ENCODE data around the gene ZNF827. TPM values are rescaled to one million over a fixed set of nuclear protein-coding genes. Genes with fewer than 3 reads are reported as not detected.

Gene ZNF827
- polyA plus RNA-seq, 4 donors: 27.5 to 37.4 (median 33.0) TPM

- no peak for DNase-seq (ENCODE audit: low read depth in 4 of 4, low spot score in 3 of 4)
These were observed 164.9 kb downstream of the ZNF827 start for GRCh38 chr4:145773581-145774234.

DNA sequence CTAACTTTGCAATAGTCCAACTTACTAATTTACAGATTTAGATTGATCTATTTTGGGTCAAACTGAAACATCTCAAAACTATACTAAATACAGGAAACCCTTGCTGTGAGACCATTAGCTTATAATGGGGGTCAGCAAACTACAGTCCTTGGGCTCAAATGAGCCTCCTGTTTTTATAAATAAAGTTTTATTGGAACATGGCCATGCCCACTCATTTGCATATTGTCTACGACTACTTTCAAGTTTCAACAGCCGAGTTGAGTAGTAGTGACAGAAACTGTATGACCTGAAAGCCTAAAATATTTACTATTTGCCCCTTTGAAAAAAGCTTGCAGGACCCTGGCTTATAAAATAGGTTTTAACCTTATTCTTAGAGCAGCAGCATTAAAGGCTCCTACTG, 166.3 kb downstream of the ZNF827 start:
- no peak for DNase-seq (ENCODE audit: low read depth in 4 of 4, low spot score in 3 of 4)

DNA sequence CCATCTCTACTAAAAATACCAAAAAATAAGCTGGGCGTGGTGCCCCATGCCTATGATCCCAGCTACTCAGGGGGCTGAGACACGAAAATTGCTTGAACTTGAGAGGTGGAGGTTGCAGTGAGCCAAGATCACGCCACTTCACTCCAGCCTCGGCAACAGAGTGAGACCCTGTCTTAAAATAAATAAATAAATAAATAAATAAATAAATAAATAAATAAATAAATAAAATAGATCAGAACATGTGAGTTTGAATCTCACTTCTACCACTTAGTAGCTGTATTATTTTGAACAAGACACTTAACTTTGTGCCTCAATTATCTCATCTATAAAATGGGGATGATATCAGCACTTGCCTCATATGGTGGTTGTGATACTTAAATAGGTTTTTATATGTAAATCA, 168.5 kb downstream of the ZNF827 start:
- DNase-seq (ENCODE audit: low read depth in 4 of 4, low spot score in 3 of 4): no peak

GRCh38 chr4:145769450-145770037, 169.1 kb downstream of the ZNF827 start:
- no peak for DNase-seq (ENCODE audit: low read depth in 4 of 4, low spot score in 3 of 4)

- DNase-seq (ENCODE audit: low read depth in 4 of 4, low spot score in 3 of 4): no peak
These were observed 172.3 kb downstream of the ZNF827 start for GRCh38 chr4:145766273-145766672.

- no peak for DNase-seq (ENCODE audit: low read depth in 4 of 4, low spot score in 3 of 4)
These were observed 175.2 kb downstream of the ZNF827 start for GRCh38 chr4:145763399-145763798.

- DNase-seq (ENCODE audit: low read depth in 4 of 4, low spot score in 3 of 4): no peak
These were observed 175.9 kb downstream of the ZNF827 start for GRCh38 chr4:145762719-145763118.

DNA sequence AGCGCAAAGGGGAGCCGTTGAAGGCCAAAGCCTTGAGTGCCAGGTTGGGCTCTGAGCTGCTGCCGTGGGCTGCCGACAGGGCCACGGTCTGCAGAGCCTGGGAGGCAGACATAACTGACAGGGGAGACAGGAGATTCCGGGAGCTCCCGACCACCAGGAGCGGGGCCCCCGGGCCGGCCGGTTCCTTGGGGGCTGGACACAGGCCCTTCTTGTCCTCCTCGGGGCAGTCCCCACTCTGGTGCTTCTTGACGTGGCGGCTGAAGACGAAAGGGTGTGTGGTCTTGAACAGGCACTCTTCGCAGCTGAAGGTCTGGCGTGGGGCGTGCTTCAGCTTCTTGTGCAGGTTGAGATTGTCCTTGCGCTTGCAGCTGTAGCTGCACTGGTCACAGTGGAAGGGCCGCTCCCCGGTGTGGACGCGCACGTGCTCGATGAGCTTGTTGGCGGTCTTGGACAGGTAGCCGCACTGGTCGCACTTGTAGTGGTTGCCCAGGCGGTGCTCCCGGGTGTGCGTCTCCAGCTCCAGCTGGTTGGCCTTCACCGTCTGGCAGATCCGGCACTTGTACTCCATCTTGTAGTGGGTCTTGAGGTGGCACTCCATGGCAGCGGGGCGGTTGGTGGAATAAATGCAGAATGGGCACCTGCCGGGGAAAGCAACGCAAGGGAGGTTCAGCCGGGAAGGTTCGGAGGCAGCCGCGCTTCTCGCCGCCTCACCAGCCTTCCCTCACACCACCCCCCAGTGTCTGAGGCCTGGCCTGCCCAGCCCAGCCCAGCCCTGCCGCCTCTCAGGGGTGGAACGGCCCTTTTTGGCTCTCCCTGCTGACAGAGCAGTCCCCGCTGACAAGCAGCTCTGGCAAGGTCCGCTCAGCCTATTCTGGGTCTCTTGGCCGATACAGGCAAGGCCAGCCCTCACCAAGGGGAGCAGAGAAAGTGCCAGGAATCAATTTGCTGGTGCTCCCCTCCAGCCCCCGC, 177.4 kb downstream of the ZNF827 start:
- no peak for DNase-seq (ENCODE audit: low read depth in 4 of 4, low spot score in 3 of 4)

DNA sequence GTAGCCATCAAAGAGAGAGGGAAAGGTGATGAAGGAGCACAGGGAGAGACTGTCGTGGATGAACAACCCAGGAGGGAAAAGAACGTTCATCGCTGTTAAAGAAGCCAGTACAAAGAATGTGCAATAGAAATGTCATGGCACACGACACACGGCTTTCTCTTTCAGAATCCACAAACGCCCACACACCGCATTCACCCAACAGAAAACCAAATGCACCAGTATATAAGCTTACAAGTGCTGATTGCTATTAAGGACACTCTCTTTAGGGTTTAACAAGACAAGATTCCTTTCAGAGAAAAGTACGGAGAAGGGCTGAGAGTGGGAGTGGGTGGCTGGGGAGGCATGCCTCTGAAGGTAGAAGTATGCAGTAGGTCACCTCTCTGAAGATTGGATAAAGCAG, 178.4 kb downstream of the ZNF827 start:
- DNase-seq (ENCODE audit: low read depth in 4 of 4, low spot score in 3 of 4): no peak

GRCh38 chr4:145757188-145757587, 181.4 kb downstream of the ZNF827 start:
- no peak for DNase-seq (ENCODE audit: low read depth in 4 of 4, low spot score in 3 of 4)

DNA sequence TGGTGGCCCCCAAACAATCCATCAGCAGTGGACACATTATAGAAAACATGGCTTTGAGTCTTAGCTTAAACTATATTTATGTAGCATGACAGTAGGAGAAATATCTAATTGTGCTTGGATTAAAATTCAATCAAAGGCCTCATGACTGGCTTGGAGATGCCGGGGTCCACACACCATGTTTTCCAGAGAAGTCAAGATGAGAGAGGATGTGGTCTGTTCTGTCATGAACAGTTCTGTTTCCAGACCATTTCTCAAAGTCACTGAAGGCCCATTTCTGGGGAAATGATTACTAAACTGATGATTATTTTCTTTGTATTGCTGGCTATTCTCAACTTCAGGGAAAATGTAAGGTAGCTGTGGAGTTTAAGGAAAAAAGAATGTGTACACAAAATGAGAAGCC, 182.4 kb downstream of the ZNF827 start:
- no peak for DNase-seq (ENCODE audit: low read depth in 4 of 4, low spot score in 3 of 4)

DNA sequence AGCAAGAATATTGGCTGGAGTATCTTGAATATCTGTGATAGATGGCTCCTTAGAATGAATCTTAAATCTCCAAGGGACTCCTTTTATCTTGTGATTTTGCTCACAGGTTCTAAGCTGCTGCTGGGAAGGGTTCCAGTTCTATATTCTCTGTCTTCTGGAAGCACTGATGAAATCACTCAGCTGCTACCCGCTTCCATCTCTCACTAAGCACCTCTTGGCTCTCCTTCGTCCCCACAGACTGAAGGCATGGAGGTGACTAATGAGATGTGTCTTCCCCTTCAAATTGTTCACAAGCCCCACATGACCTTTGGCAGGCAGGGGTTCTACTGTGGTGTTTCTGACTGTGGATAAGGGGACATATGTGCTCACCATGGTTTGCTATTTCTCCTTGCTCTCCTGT, 182.8 kb downstream of the ZNF827 start:
- DNase-seq (ENCODE audit: low read depth in 4 of 4, low spot score in 3 of 4): no peak

DNA sequence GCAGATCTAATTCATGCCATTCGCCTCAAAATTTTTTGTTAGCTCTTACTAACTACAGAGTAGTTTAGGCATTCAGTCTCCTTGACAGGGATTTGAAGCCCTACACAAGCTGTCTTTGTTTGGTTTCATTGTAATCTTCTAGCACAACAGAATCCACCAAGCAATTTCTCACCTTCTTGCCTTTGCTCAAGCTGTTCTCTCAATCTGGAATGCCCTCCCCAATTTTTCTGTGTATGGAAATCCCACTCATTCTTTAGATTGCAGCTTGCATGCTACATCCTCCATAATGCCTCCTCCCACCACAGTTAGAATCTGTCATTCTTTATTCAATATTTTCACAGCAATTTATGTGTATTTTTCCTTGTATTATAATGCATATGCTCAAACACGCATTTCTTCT, 195.0 kb downstream of the ZNF827 start:
- no peak for DNase-seq (ENCODE audit: low read depth in 4 of 4, low spot score in 3 of 4)

GRCh38 chr4:145740806-145741205, 197.8 kb downstream of the ZNF827 start:
- DNase-seq (ENCODE audit: low read depth in 4 of 4, low spot score in 3 of 4): no peak

DNA sequence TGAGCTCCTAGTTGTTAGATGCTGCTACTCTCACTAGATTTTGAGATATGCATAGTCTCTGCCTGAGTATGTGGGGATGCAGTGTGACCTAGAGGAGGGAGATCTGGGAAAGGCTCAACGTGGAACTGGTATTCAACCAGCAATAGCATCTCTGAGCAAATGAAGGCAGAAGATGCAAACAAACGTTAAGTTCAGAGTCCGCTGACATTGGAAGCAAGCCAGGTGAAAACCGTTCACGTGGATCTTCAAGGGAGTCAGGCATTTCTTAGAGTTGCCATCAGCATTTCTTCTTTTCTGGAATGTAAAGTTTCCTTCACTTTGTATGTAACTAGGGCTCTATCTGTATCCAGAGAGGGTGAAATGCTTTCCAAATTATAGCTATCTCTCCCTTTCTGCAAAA, 198.8 kb downstream of the ZNF827 start:
- peak in 2 of 4 donors; percentile 36 to 45 for DNase-seq (ENCODE audit: low read depth in 4 of 4, low spot score in 3 of 4)

DNA sequence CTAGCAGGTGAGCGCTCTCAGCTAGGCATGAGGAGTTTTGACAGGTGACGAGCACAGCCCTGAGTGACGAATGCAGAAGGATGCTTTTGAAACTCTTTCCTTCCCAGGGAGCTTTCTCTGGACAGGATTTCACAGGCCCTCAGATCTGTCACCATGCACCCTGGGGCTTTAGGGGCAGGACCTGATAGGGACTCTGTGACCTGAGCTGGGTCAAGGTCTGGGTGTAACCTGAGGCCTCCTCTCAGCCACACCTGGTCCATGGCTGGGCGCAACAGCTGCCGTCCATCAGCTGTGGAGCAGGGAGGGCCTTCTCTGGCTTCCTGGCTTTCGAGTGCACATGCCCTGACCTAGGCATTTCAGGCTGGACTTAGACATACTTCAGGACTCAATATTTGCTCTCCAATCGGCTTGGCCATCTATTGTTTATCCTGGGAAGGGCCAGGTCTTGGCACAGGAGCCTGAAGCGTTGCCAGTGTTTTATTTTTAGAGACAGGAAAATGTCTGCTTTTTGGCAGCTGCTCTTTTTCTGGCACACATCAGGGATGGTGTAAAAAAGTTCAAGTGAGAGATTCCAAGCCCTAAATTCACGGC, 202.3 kb downstream of the ZNF827 start:
- no peak for DNase-seq (ENCODE audit: low read depth in 4 of 4, low spot score in 3 of 4)

DNA sequence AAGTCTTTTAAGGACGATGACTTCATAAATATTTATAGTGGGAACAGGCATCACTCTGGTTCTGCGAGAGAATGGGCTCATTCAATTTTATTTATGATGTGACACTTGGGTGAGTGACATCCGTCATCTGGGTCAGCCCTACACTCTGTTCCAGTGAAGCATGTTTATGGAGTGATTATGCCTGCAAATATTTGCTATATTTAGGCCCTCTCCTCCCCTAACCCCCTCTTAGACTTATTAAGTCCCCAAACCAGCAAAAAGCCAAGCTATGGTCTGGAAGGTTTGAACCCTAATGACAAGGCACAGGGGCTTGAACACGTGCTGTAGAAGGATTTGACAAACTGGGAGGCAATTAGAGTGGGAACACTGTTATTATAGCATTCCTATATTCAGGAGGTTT, 202.8 kb downstream of the ZNF827 start:
- no peak for DNase-seq (ENCODE audit: low read depth in 4 of 4, low spot score in 3 of 4)

DNA sequence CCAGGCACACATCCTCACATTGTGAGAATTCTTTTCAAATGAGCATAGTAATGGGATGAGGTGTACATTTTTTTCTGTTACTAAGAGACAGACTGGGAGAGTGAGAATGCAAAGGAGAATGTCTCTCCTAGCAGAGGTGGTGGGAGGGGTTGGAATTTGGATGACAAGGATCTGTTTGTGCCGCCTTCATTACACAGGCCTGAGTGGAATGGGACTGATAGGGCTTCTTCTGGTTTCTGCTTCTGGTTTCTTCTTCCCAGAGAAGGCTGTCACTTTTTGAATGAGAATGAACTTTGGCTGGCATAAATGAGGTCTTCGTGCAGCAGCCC, 203.3 kb downstream of the ZNF827 start:
- no peak for DNase-seq (ENCODE audit: low read depth in 4 of 4, low spot score in 3 of 4)

DNA sequence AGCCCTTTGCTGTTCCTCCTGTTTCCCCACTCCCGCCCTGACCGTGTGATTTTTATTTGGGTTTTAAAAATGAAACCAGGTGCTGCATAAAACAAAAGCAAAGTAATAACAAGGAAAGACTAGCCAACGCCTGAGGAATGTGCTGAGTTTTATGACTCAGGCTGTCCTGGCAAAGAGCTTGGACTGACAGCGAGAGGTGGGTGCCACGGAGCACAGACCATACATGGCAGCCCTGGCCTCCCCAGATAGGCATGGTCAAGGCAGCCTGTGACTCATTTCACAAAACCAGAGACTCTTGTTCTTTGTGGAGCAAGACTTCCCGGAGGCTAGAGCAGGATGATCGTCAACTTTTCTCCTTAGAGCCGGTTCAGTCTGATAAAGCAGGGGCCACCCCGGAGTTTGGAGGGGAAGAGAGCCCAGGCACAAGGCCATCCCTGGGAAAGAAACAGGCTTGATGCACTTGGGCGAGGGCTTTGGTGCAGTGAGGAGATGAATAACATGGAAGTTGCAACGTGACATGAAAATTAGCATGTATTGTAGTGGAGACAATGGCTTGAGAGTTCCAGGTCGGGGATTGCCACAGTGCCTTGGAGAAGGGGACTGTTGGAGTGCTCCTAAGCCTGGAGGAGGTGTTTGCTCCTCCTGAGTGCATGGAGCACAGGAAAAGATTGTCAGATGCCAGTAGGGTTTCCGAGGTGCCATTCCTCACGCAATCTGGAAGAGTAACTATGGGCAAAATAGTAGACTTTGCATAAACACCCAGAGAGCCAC, 203.9 kb downstream of the ZNF827 start:
- no peak for DNase-seq (ENCODE audit: low read depth in 4 of 4, low spot score in 3 of 4)

- no peak for DNase-seq (ENCODE audit: low read depth in 4 of 4, low spot score in 3 of 4)
These were observed 204.6 kb downstream of the ZNF827 start for GRCh38 chr4:145734031-145734430.

Data from right renal pelvis (tissue), 4 donors.